IMR-90 (cell line): Measurements from ENCODE around the gene HS2ST1. TPM values are rescaled to one million over a fixed set of nuclear protein-coding genes. Genes with fewer than 3 reads are reported as not detected.

ENCODE experiments used
- ATAC-seq: fragments of 200-7000 bp; cut with Tn5 transposase; 2 replicates; pipeline ENCODE4 v1.9.1; 2020; ENCODE audit warnings: low read depth, mild to moderate bottlenecking, moderate library complexity
- BruUV-seq: library from RNA; stranded (reverse); fragments of 400-500 nt; replicated peaks from 2 replicates; lab custom pipeline; 2021; lab: Mats Ljungman, UMichigan
- CTCF ChIA-PET: fragments of 300-600 bp; formaldehyde crosslinking; extraction: SDS; loops from one replicate; lab custom pipeline; 2021; ENCODE audit warnings: antibody characterized with exemption; lab: Yijun Ruan, JAX
- POLR2A ChIA-PET: fragments of 300-600 bp; sonication (Branson Sonifier 250); formaldehyde crosslinking; loops from one replicate; lab custom pipeline; 2022; ENCODE audit warnings: antibody characterized with exemption; ENCODE audit not compliant: unreplicated experiment; lab: Charles Lee
- DNase-seq: peaks from one replicate; pipeline ENCODE4 v3.0.0; 2013
- H2AFZ ChIP-seq: replicated peaks from 2 replicates; pipeline ENCODE3; 2013; ENCODE audit warnings: low read length, mild to moderate bottlenecking; ENCODE audit not compliant: poor library complexity
- H2AK5ac ChIP-seq: 2 replicates; pipeline ENCODE4 v1.6.1; 2013; ENCODE audit warnings: low read depth, low read length, inconsistent platforms
- H2AK9ac ChIP-seq: replicated peaks from 2 replicates; pipeline ENCODE3; 2013; ENCODE audit warnings: mild to moderate bottlenecking, low read depth, low read length, moderate library complexity; ENCODE audit not compliant: poor library complexity
- H2BK120ac ChIP-seq: 2 replicates; pipeline ENCODE4 v1.6.1; 2013; ENCODE audit warnings: low read depth, low read length, inconsistent platforms
- H2BK15ac ChIP-seq: 3 replicates; pipeline ENCODE4 v1.6.1; 2013; ENCODE audit warnings: low read depth, low read length, inconsistent platforms
- H2BK20ac ChIP-seq: 2 replicates; pipeline ENCODE4 v1.6.1; 2013; ENCODE audit warnings: low read depth, mild to moderate bottlenecking, inconsistent platforms, low read length, moderate library complexity
- H2BK5ac ChIP-seq: 2 replicates; pipeline ENCODE4 v1.6.1; 2013; ENCODE audit warnings: mild to moderate bottlenecking, low read depth, low read length, inconsistent platforms; ENCODE audit not compliant: poor library complexity, severe bottlenecking
- H3K14ac ChIP-seq: replicated peaks from 2 replicates; pipeline ENCODE4 v1.6.1; 2013; ENCODE audit warnings: low read depth, low read length, inconsistent platforms
- H3K18ac ChIP-seq: 2 replicates; pipeline ENCODE4 v1.6.1; 2013; ENCODE audit warnings: low read depth, low read length, control low read depth
- H3K23ac ChIP-seq: 2 replicates; pipeline ENCODE4 v1.6.1; 2013; ENCODE audit warnings: low read depth, low read length, inconsistent platforms
- H3K27ac ChIP-seq: 2 replicates; pipeline ENCODE4 v1.5.1; 2013; ENCODE audit warnings: mild to moderate bottlenecking, control low read depth, low read length; ENCODE audit not compliant: insufficient read depth
- H3K27me3 ChIP-seq: 2 replicates; pipeline ENCODE4 v1.6.1; 2013; ENCODE audit warnings: low read length; ENCODE audit not compliant: control insufficient read depth, insufficient read depth
- H3K36me3 ChIP-seq: 2 replicates; pipeline ENCODE4 v1.6.1; 2013; ENCODE audit warnings: low read length, mixed read lengths; ENCODE audit not compliant: control insufficient read depth, insufficient read depth
- H3K4ac ChIP-seq: 2 replicates; pipeline ENCODE4 v1.6.1; 2013; ENCODE audit warnings: low read depth, low read length, inconsistent platforms
- H3K4me1 ChIP-seq: 2 replicates; pipeline ENCODE4 v1.6.1; 2013; ENCODE audit warnings: low read length, mixed read lengths; ENCODE audit not compliant: control insufficient read depth, insufficient read depth
- H3K4me2 ChIP-seq: 2 replicates; pipeline ENCODE4 v1.6.1; 2013; ENCODE audit warnings: low read depth, mild to moderate bottlenecking, control low read depth, low read length, moderate library complexity
- H3K4me3 ChIP-seq: 2 replicates; pipeline ENCODE4 v1.5.1; 2013; ENCODE audit warnings: low read depth, mild to moderate bottlenecking, control low read depth, low read length, moderate library complexity; ENCODE audit not compliant: insufficient read depth
- H3K56ac ChIP-seq: 2 replicates; pipeline ENCODE4 v1.6.1; 2013; ENCODE audit warnings: low read length, inconsistent platforms; ENCODE audit not compliant: insufficient read depth; ENCODE audit errors: extremely low read depth
- H3K79me1 ChIP-seq, 2 experiments: 2 replicates each; pipeline ENCODE4 v1.6.1; 2013; ENCODE audit warnings: low read length in 2 of 2, inconsistent platforms in 1 of 2, low read depth in 1 of 2
- H3K9ac ChIP-seq: 2 replicates; pipeline ENCODE4 v1.6.1; 2013; ENCODE audit warnings: low read depth, low read length, control low read depth
- H3K9me1 ChIP-seq: 2 replicates; pipeline ENCODE4 v1.6.1; 2013; ENCODE audit warnings: low read length, inconsistent platforms; ENCODE audit not compliant: insufficient read depth
- H3K9me3 ChIP-seq: 2 replicates; pipeline ENCODE4 v1.6.1; 2013; ENCODE audit warnings: low read length; ENCODE audit not compliant: control insufficient read depth, insufficient read depth
- H4K20me1 ChIP-seq: 2 replicates; pipeline ENCODE4 v1.6.1; 2013; ENCODE audit warnings: low read length, inconsistent platforms; ENCODE audit not compliant: insufficient read depth
- H4K5ac ChIP-seq: 2 replicates; pipeline ENCODE4 v1.6.1; 2013; ENCODE audit warnings: mild to moderate bottlenecking, low read depth, low read length, control low read depth
- H4K8ac ChIP-seq, 2 experiments: 2 replicates each; pipeline ENCODE4 v1.6.1; 2013; ENCODE audit warnings: low read depth in 2 of 2, low read length in 2 of 2, control low read depth in 1 of 2, inconsistent platforms in 1 of 2
- H4K91ac ChIP-seq: 2 replicates; pipeline ENCODE4 v1.6.1; 2013; ENCODE audit warnings: low read depth, low read length, inconsistent platforms; ENCODE audit not compliant: insufficient read depth
- CEBPB ChIP-seq: IDR thresholded peaks from 2 replicates; pipeline ENCODE4 v1.6.1; 2012; ENCODE audit warnings: low read depth, low read length, improper control_type of control experiment
- CTCF ChIP-seq: conservative IDR thresholded peaks from 2 replicates; pipeline ENCODE4 v1.5.1; 2012; ENCODE audit warnings: mild to moderate bottlenecking, low read depth, low read length, improper control_type of control experiment
- FOS ChIP-seq: fragments of 150-350 bp; IDR thresholded peaks from 2 replicates; pipeline ENCODE4 v1.6.1; 2016; ENCODE audit warnings: low read depth, low read length
- MAFK ChIP-seq: IDR thresholded peaks from 2 replicates; pipeline ENCODE4 v1.6.1; 2012; ENCODE audit warnings: low read depth, low read length, improper control_type of control experiment
- MAZ ChIP-seq: IDR thresholded peaks from 2 replicates; pipeline ENCODE4 v1.6.1; 2012; ENCODE audit warnings: low read depth, mild to moderate bottlenecking, low read length, improper control_type of control experiment, moderate library complexity, borderline replicate concordance
- MXI1 ChIP-seq: IDR thresholded peaks from 2 replicates; pipeline ENCODE4 v1.6.1; 2012; ENCODE audit warnings: low read depth, mild to moderate bottlenecking, low read length, moderate library complexity, borderline replicate concordance
- NFE2L2 ChIP-seq: fragments of 150-350 bp; IDR thresholded peaks from 2 replicates; pipeline ENCODE4 v1.6.1; 2016; ENCODE audit warnings: low read depth, mild to moderate bottlenecking, low read length
- POLR2A ChIP-seq: IDR thresholded peaks from 2 replicates; pipeline ENCODE4 v1.6.1; 2012; ENCODE audit warnings: mild to moderate bottlenecking, low read depth, low read length
- RCOR1 ChIP-seq: IDR thresholded peaks from 2 replicates; pipeline ENCODE4 v1.6.1; 2012; ENCODE audit warnings: mild to moderate bottlenecking, low read length, improper control_type of control experiment; ENCODE audit not compliant: insufficient replicate concordance
- RFX5 ChIP-seq: IDR thresholded peaks from 2 replicates; pipeline ENCODE4 v1.8.0; 2012; ENCODE audit warnings: low read depth, mild to moderate bottlenecking, low read length, moderate library complexity
- USF2 ChIP-seq: fragments of 150-350 bp; IDR thresholded peaks from 2 replicates; pipeline ENCODE4 v1.6.1; 2017; ENCODE audit warnings: mild to moderate bottlenecking, antibody characterized with exemption, low read length, low read depth
- dilution Hi-C: fragments of 300-500 bp; cut with HindIII; formaldehyde crosslinking; loops from one replicate; pipeline ENCODE4 v1.14.3; 2018; ENCODE audit warnings: low sequenced_read_pairs; ENCODE audit not compliant: unreplicated experiment
- in situ Hi-C: fragments of 300-500 bp; cut with MboI; formaldehyde crosslinking; loops from 3 replicates; pipeline ENCODE4 v1.14.3; 2019; ENCODE audit warnings: low sequenced_read_pairs, inconsistent platforms, mixed read lengths
- intact Hi-C: fragments of 100-400 bp; cut with micrococcal nuclease; formaldehyde crosslinking; loops from 2 replicates; pipeline ENCODE4 v1.10.0; 2022
- polyA plus RNA-seq, 3 experiments: library from polyadenylated mRNA; depleted of rRNA; stranded (reverse); fragments of >200 nt; gene quantifications; 2 replicates each; pipeline ENCODE4 v1.2.3, GENCODE V29; 2012; ENCODE audit warnings: low replicate concordance in 1 of 3
- total RNA-seq: library from RNA; depleted of rRNA; stranded (reverse); fragments of >200 nt; gene quantifications from 2 replicates; pipeline ENCODE4 v1.2.3, GENCODE V29; 2012

Gene HS2ST1
- total and polyA plus RNA-seq, 2 of the 4 experiments (the other 2 are of a cell fraction), result 7.8 to 13.1 TPM

GRCh38 chr1:87104945-87105344, 190.5 kb downstream of the HS2ST1 start:
- BruUV-seq, result no TSS peak
- no peak for TF ChIP-seq USF2
- no peak for TF ChIP-seq MAZ
- no peak for TF ChIP-seq MXI1
- TF ChIP-seq NFE2L2, result no peak
- TF ChIP-seq MAFK, result no peak
- no peak for TF ChIP-seq POLR2A
- TF ChIP-seq CTCF, result no peak
- TF ChIP-seq RCOR1, result no peak
- no peak for TF ChIP-seq CEBPB
- no peak for TF ChIP-seq FOS
- TF ChIP-seq RFX5, result no peak
- no peak overlapping the region for H2AK5ac ChIP-seq
- peaks cover 3% of the 10 kb centered on the region; the same call in 1 of the 2 replicates for H3K9me3 ChIP-seq
- intact Hi-C loops (no loop called here), in situ Hi-C loops (no loop called here), dilution Hi-C loops (no loop called here)
- no peak overlapping the region for H3K56ac ChIP-seq
- DNase-seq (no peak), ATAC-seq (no peak)
- H3K23ac ChIP-seq, result no peak overlapping the region
- ChIA-PET CTCF (no interaction called here), POLR2A (no interaction called here)
- no peak overlapping the region for H4K5ac ChIP-seq
- no peak overlapping the region for H2BK5ac ChIP-seq
- no peak overlapping the region for H2BK120ac ChIP-seq
- no peaks in the 10 kb centered on the region for H3K27me3 ChIP-seq
- H3K14ac ChIP-seq, result no peak overlapping the region
- H3K4ac ChIP-seq, result no peak overlapping the region
- no peaks in the 10 kb centered on the region for H3K36me3 ChIP-seq
- H2BK20ac ChIP-seq, result no peak overlapping the region
- H2AFZ ChIP-seq, result no peak overlapping the region
- no peak overlapping the region for H3K9ac ChIP-seq
- no peaks in the 10 kb centered on the region; the same call in 1 of the 2 replicates for H3K9me1 ChIP-seq
- no peak overlapping the region for H4K8ac ChIP-seq
- no peak overlapping the region for H2AK9ac ChIP-seq
- no peak overlapping the region for H3K27ac ChIP-seq
- no peak overlapping the region for H3K4me3 ChIP-seq
- no peaks in the 10 kb centered on the region for H3K79me1 ChIP-seq
- no peak overlapping the region for H4K91ac ChIP-seq
- no peak overlapping the region for H2BK15ac ChIP-seq
- peaks cover 1% of the 10 kb centered on the region; the same call in 1 of the 2 replicates for H3K4me1 ChIP-seq
- no peaks in the 10 kb centered on the region for H4K20me1 ChIP-seq
- H3K18ac ChIP-seq, result no peak overlapping the region
- H3K4me2 ChIP-seq, result no peak overlapping the region
